ENCODE measurements around the gene CREG1. TPM values are rescaled to one million over a fixed set of nuclear protein-coding genes. Genes with fewer than 3 reads are reported as not detected.

CREG1 gene
- 45.6 and 60.1 TPM in 2 replicates for total RNA-seq (2012; rRNA removed)

DNA sequence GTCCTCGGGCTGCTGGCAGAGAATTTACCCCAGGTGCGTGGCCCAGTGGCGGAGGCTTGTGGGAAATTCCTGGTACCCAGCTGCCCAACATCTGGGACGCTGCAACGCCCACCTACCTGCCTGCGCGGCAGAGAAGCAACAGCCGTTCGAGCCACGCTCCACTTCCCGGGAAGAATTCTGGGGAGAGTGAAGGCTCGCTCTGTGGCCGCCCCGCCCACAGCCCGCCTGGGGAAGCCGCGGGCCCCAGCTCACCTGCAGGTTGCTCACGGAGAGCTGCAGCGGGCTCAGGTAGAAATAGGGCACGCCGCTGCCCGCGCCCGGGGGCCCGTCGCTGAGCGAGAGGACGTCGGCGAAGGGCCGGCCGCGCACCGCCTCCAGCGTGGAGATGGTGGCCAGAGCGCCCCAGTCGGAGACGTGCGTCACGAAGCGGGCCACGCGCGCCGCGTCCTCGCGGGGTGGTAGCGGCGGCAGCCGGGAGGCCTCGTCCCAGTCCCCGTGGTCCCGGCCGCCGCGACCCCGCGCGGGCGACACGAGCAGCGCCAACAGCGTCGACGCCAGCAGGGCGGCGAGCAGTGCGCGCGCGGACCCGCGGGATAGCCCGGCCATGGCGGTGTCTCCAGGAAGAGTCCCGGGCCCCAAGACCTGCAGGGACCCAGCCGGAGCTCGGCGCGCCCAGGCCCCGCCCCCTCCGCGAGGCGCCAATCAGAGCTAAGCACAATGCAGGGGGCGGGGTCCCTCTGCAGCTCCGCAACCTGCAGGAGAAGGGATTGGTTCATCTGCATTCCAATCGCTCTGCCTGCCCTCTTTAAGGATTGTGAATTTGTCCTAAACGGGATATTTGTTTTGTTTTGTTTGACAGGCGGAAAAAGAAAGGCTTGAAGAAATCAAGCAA lies at the start of gene CREG1:
CREG1 (minus strand) TSS at position 627 of the 892 bp plus-strand sequence.
- Histone ChIP-seq H3K4me3 (ENCODE audit: low read length) (peak within 1 kb of the TSS; percentile 84), H3K27me3 (ENCODE audit: control insufficient read depth, insufficient read depth, low read length) (no peaks in the 10 kb centered on the region), H3K4me2 (ENCODE audit: low read length) (peak within 1 kb of the TSS; percentile 83), H3K9ac (ENCODE audit: low read depth, low read length) (peak within 1 kb of the TSS; percentile 60), H3K9me3 (replicated peaks; ENCODE audit: low read length) (no peaks in the 10 kb centered on the region), H3K4me1 (ENCODE audit: control insufficient read depth, insufficient read depth, low read length) (peaks cover 12% of the 10 kb centered on the region), H3K36me3 (ENCODE audit: insufficient read depth, low read length) (no peaks in the 10 kb centered on the region)

DNA sequence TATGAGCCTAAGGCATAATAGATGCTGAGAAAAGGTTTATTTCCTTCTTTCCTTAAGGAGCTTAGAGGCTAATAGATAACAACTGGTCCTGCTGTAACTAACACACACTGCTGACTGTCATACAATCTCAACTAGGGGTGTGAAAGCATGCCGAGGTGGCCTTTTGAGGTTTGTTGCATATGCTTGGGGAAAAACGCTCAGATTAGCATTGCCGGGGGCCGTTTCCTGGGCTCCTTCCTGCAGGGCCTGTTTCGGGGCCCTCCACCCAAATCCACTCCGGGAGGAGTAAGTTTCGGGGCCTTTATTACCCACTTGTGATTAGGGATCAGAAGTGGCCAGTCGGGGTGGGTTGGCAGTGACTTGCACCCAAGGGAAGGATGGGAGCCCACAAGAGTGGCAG lies 49.3 kb upstream of the CREG1 start:
- Histone ChIP-seq H3K27me3 (ENCODE audit: control insufficient read depth, insufficient read depth, low read length) (no peaks in the 10 kb centered on the region), H3K36me3 (ENCODE audit: insufficient read depth, low read length) (no peaks in the 10 kb centered on the region), H3K9ac (ENCODE audit: low read depth, low read length) (no peak overlapping the region), H3K4me2 (ENCODE audit: low read length) (no peak overlapping the region), H3K4me3 (ENCODE audit: low read length) (no peak overlapping the region), H3K4me1 (ENCODE audit: control insufficient read depth, insufficient read depth, low read length) (peaks cover 5% of the 10 kb centered on the region), H3K9me3 (replicated peaks; ENCODE audit: low read length) (no peaks in the 10 kb centered on the region)

DNA sequence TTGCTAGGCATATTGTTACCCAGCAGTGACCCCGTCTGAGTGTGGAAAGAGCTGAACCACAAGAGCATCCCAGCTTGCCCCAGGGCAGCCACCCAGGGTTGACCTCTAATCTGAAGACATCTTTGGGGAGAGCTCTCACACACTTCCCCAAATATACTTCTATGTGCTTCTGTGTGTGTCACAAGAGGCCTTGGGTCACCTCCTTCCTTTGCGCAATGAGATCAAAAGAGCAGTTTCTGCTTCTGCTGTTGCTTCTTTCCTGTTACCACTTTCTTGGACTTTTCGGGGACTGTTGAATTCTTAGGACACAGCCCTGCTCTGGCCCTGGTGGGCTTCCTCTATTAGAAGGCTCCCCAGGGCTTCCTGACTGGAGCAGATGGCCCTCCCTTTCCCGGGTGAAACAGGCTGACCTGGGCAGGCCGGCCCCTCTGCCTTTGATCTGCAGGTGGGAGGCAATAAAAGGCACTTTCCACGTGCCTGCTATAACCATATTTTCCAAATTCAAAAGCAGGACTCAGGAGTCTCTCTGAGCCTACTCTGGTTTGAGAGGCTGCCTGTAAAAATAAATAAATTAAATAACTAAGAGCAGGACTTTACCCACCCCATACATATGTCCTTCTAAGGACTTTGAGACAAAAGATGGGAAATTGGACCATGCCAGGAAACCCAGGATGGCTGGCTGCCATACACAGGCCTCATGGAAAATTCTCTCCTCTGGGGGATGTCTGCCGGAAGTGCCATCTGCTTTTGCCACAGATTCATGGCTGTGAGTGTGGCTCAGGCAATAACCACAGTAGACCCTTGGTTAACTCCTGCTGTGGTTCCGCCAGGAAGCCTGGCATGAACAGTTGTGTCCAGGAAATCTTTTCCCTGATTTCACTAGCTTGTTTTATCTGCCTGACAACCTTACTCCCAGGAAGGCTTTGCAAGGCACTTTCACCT lies 48.2 kb upstream of the CREG1 start:
- Histone ChIP-seq H3K4me1 (ENCODE audit: control insufficient read depth, insufficient read depth, low read length) (peaks cover 5% of the 10 kb centered on the region), H3K4me2 (ENCODE audit: low read length) (no peak overlapping the region), H3K9ac (ENCODE audit: low read depth, low read length) (no peak overlapping the region), H3K36me3 (ENCODE audit: insufficient read depth, low read length) (no peaks in the 10 kb centered on the region), H3K27me3 (ENCODE audit: control insufficient read depth, insufficient read depth, low read length) (no peaks in the 10 kb centered on the region), H3K9me3 (replicated peaks; ENCODE audit: low read length) (no peaks in the 10 kb centered on the region), H3K4me3 (ENCODE audit: low read length) (no peak overlapping the region)

DNA sequence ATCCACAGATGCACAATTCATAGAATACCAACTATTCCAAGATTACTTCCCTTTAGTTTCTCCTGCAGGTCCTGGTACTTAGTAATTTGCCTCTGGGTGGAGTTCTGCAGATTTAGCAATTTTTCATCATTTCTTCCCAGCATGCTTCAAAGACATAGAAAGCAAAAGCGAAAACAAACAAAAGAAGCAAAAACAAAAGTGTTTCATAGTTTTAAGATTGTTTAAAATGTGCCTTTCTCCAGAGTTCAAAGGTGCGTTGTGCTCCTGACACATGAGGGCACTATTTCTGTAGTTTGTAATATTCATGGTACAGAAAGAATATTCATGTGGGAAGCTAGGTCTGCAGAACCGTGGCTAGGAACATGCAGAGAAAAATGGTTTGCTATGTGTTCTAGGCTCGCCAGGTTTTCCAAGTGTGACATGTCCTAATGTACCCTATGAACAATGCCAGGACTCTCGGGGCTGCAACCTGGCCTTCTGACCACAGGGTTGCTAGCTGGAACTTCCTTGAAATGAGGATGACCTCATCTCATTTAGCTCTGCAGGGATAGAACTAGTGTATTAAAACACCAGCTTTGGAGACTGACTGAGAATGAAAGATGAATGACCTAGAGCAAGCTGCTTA lies 46.5 kb upstream of the CREG1 start:
- no peak overlapping the region for H3K9ac ChIP-seq (ENCODE audit: low read depth, low read length)
- H3K27me3 ChIP-seq (ENCODE audit: control insufficient read depth, insufficient read depth, low read length) = peaks cover 8% of the 10 kb centered on the region
- H3K4me2 ChIP-seq (ENCODE audit: low read length) = peak overlapping the region; percentile 1
- H3K36me3 ChIP-seq (ENCODE audit: insufficient read depth, low read length) = no peaks in the 10 kb centered on the region
- no peaks in the 10 kb centered on the region for H3K9me3 ChIP-seq (replicated peaks; ENCODE audit: low read length)
- H3K4me1 ChIP-seq (ENCODE audit: control insufficient read depth, insufficient read depth, low read length) = peaks cover 5% of the 10 kb centered on the region
- H3K4me3 ChIP-seq (ENCODE audit: low read length) = no peak overlapping the region

DNA sequence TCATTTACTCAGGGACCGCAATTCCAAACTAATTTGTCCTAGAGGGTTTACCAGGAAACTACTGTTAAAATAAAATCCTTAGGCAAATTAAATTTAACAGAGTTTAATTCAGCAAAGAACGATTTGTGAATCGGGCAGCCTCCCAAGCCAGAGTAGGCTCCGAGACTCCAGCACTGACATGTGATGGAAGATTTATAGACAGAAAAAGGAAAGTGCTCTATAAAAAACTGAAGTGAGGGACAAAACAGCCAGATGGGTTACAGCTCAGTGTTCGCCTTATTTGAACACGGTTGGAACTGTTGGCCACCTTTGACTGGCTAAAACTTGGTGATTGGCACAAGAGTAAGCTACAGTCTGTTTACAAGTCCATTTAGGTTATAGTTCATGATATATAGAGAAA lies 41.3 kb upstream of the CREG1 start:
- H3K4me3 ChIP-seq (ENCODE audit: low read length) = no peak overlapping the region
- no peak overlapping the region for H3K4me2 ChIP-seq (ENCODE audit: low read length)
- H3K36me3 ChIP-seq (ENCODE audit: insufficient read depth, low read length) = no peaks in the 10 kb centered on the region
- H3K27me3 ChIP-seq (ENCODE audit: control insufficient read depth, insufficient read depth, low read length) = peaks cover 12% of the 10 kb centered on the region
- no peaks in the 10 kb centered on the region for H3K4me1 ChIP-seq (ENCODE audit: control insufficient read depth, insufficient read depth, low read length)
- H3K9ac ChIP-seq (ENCODE audit: low read depth, low read length) = no peak overlapping the region
- no peaks in the 10 kb centered on the region for H3K9me3 ChIP-seq (replicated peaks; ENCODE audit: low read length)

DNA sequence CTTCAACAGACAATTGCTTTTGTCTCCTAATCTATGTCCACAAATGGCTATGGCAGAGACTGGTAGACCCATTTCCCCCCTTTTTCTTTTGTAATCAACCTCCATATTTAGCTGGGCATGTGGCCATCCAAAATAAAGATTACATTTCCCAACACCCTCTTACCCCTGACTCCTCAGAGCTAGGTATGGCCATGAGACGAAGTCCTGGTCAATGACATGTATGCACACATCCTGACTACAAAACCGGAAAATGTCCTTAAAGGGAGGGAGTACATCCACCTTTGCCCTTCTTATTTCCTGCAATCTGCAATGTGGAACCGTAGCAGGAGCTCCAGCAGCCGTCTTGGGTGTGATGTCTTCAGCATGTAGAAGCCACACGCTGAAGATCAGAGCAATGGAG lies 40.3 kb upstream of the CREG1 start:
- Histone ChIP-seq H3K4me3 (ENCODE audit: low read length) (no peak overlapping the region), H3K27me3 (ENCODE audit: control insufficient read depth, insufficient read depth, low read length) (peaks cover 12% of the 10 kb centered on the region), H3K36me3 (ENCODE audit: insufficient read depth, low read length) (no peaks in the 10 kb centered on the region), H3K4me1 (ENCODE audit: control insufficient read depth, insufficient read depth, low read length) (no peaks in the 10 kb centered on the region), H3K4me2 (ENCODE audit: low read length) (no peak overlapping the region), H3K9me3 (replicated peaks; ENCODE audit: low read length) (no peaks in the 10 kb centered on the region), H3K9ac (ENCODE audit: low read depth, low read length) (no peak overlapping the region)

DNA sequence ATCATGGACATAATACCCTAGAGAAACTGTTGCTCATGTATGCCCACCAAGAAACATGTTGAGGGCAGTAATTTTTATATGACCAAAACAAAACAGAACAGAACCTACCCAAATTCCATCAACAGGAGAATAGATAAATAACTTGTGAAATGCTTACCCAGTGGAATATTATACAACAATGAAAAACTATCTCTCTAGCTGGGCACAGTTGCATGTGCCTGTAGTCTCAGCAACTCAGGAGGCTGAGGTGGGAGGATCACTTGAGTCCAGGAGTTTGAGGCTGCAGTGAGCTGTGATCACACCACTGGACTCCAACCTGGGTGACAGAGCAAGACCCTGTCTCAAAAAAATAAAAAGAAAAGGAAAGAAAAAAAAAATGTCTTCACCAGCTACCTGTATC lies 38.9 kb upstream of the CREG1 start:
- H3K27me3 ChIP-seq (ENCODE audit: control insufficient read depth, insufficient read depth, low read length) = peaks cover 12% of the 10 kb centered on the region
- no peak overlapping the region for H3K9ac ChIP-seq (ENCODE audit: low read depth, low read length)
- no peaks in the 10 kb centered on the region for H3K9me3 ChIP-seq (replicated peaks; ENCODE audit: low read length)
- no peaks in the 10 kb centered on the region for H3K36me3 ChIP-seq (ENCODE audit: insufficient read depth, low read length)
- no peak overlapping the region for H3K4me3 ChIP-seq (ENCODE audit: low read length)
- H3K4me2 ChIP-seq (ENCODE audit: low read length) = no peak overlapping the region
- H3K4me1 ChIP-seq (ENCODE audit: control insufficient read depth, insufficient read depth, low read length) = no peaks in the 10 kb centered on the region

DNA sequence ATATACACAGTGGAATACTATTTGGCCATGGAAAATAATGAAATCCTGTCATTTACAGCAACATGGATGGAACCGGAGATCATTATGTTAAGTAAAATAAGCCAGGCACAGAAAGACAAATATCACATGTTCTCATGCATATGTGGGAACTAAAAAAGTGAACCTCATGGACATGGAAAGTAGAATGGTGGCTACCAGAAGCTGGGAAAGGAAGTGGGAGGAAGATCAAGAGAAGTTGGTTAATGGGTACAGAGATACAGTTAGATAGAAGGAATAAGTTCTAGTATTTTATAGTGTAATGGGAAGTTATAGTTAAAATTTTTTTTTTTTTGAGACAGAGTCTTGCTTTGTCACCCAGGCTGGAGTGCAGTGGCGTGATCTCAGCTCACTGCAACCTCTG lies 34.8 kb upstream of the CREG1 start:
- Histone ChIP-seq H3K9me3 (replicated peaks; ENCODE audit: low read length) (no peaks in the 10 kb centered on the region), H3K4me1 (ENCODE audit: control insufficient read depth, insufficient read depth, low read length) (no peaks in the 10 kb centered on the region), H3K4me3 (ENCODE audit: low read length) (no peak overlapping the region), H3K9ac (ENCODE audit: low read depth, low read length) (no peak overlapping the region), H3K27me3 (ENCODE audit: control insufficient read depth, insufficient read depth, low read length) (no peaks in the 10 kb centered on the region), H3K4me2 (ENCODE audit: low read length) (no peak overlapping the region), H3K36me3 (ENCODE audit: insufficient read depth, low read length) (no peaks in the 10 kb centered on the region)

DNA sequence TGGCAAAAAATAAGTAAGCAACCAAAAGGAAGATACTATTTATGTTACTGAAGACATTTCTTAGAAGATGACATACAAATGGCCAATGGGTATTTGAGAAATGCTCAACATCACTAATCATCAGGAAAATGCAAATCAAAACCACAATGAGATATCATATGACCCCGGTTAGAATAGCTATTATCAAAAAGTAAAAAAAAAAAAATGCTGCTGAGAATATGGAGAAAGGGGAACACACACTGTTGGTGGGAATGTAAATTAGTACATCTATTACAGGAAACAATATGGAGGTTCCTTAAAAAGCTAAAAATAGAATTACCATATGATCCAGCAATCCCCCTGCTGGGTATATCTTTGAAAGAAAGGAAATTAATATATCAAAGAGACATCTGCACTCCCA lies 34.3 kb upstream of the CREG1 start:
- no peak overlapping the region for H3K9ac ChIP-seq (ENCODE audit: low read depth, low read length)
- H3K9me3 ChIP-seq (replicated peaks; ENCODE audit: low read length) = no peaks in the 10 kb centered on the region
- H3K27me3 ChIP-seq (ENCODE audit: control insufficient read depth, insufficient read depth, low read length) = no peaks in the 10 kb centered on the region
- H3K4me2 ChIP-seq (ENCODE audit: low read length) = no peak overlapping the region
- H3K4me1 ChIP-seq (ENCODE audit: control insufficient read depth, insufficient read depth, low read length) = no peaks in the 10 kb centered on the region
- no peaks in the 10 kb centered on the region for H3K36me3 ChIP-seq (ENCODE audit: insufficient read depth, low read length)
- no peak overlapping the region for H3K4me3 ChIP-seq (ENCODE audit: low read length)

DNA sequence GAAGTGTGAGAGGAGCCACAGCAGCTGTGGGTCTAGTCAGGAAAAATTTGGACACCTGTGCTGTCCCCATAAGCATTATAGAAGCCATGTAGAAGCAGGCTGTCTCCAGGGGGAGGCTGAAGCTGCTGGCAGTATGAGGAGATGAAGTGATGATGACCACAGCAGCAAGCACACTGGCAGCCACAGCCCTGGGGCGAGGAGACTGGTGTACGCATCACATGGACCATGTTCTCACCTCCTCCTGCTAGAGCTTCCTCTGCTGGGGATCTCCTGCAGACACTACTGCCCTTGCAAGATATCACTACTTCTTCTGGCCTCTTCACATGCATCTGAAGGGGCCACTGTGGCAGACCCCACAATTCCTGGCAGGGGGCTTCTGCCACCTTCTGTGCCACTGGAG lies 33.8 kb upstream of the CREG1 start:
- no peaks in the 10 kb centered on the region for H3K4me1 ChIP-seq (ENCODE audit: control insufficient read depth, insufficient read depth, low read length)
- H3K4me2 ChIP-seq (ENCODE audit: low read length) = no peak overlapping the region
- H3K9ac ChIP-seq (ENCODE audit: low read depth, low read length) = no peak overlapping the region
- H3K36me3 ChIP-seq (ENCODE audit: insufficient read depth, low read length) = no peaks in the 10 kb centered on the region
- H3K4me3 ChIP-seq (ENCODE audit: low read length) = no peak overlapping the region
- H3K9me3 ChIP-seq (replicated peaks; ENCODE audit: low read length) = no peaks in the 10 kb centered on the region
- H3K27me3 ChIP-seq (ENCODE audit: control insufficient read depth, insufficient read depth, low read length) = no peaks in the 10 kb centered on the region

DNA sequence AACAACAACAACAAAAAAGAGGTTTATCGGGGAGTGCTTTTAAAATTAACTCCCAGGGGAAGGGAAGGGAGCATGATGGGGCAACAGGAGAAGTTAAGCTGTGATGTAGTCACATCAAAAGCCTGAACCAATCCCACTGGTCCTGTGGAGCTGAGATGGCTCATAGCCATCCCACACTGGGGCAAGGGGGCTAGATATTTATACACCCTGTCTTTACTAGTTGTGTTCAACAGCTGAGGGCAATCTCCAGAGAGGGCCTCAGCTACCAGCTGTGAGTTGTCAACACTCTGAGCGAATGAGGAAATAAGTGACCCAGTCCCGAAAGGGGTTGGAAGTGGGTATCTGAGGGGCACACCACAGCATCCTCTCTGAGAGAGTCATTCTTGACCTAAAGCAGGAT lies 31.0 kb upstream of the CREG1 start:
- Histone ChIP-seq H3K27me3 (ENCODE audit: control insufficient read depth, insufficient read depth, low read length) (no peaks in the 10 kb centered on the region), H3K36me3 (ENCODE audit: insufficient read depth, low read length) (no peaks in the 10 kb centered on the region), H3K4me1 (ENCODE audit: control insufficient read depth, insufficient read depth, low read length) (no peaks in the 10 kb centered on the region), H3K4me3 (ENCODE audit: low read length) (no peak overlapping the region), H3K9ac (ENCODE audit: low read depth, low read length) (no peak overlapping the region), H3K4me2 (ENCODE audit: low read length) (no peak overlapping the region), H3K9me3 (replicated peaks; ENCODE audit: low read length) (no peaks in the 10 kb centered on the region)

Measured in skeletal muscle satellite cell (primary cell).